SIG-M5 (cell line): ENCODE results near the gene PLP2.
"Not testable (repeated sequence)": the region's sequence is repeated elsewhere in the genome, so short reads cannot be mapped to it uniquely, and the experiment has no call there.

ENCODE experiments used
- DNase-seq: peaks from one replicate; lab custom pipeline; 2025; lab: John Stamatoyannopoulos, UW

The PLP2 gene

GRCh38 chrX:49163555-49164419, 7.9 kb upstream of the PLP2 start:
- DNase-seq: no peak

GRCh38 chrX:49164589-49165360, 6.9 kb upstream of the PLP2 start:
- DNase-seq: no peak

- peak; percentile 63 for DNase-seq
These were observed 5.5 kb upstream of the PLP2 start for GRCh38 chrX:49165901-49166881.

- DNase-seq: peak; percentile 36
These were observed 4.6 kb upstream of the PLP2 start for GRCh38 chrX:49166914-49167739.

GRCh38 chrX:49167740-49168108, 4.0 kb upstream of the PLP2 start:
- no peak for DNase-seq

- DNase-seq: peak; percentile 2
These were observed 632 bp downstream of the PLP2 start for GRCh38 chrX:49172280-49172780.

GRCh38 chrX:49173544-49173943, 1.8 kb downstream of the PLP2 start:
- DNase-seq: not testable (repeated sequence)

GRCh38 chrX:49174723-49175122, 3.0 kb downstream of the PLP2 start:
- DNase-seq: no peak

GRCh38 chrX:49175435-49176274, 4.0 kb downstream of the PLP2 start:
- DNase-seq: no peak

GRCh38 chrX:49176421-49177326, 5.0 kb downstream of the PLP2 start:
- no peak for DNase-seq

GRCh38 chrX:49177338-49177833, 5.7 kb downstream of the PLP2 start:
- no peak for DNase-seq

GRCh38 chrX:49177873-49178480, 6.3 kb downstream of the PLP2 start:
- no peak for DNase-seq

- DNase-seq: no peak
These were observed 6.8 kb downstream of the PLP2 start for GRCh38 chrX:49178537-49178936.

GRCh38 chrX:49179358-49179757, 7.7 kb downstream of the PLP2 start:
- DNase-seq: no peak

- DNase-seq: no peak
These were observed 12.1 kb downstream of the PLP2 start for GRCh38 chrX:49183701-49184281.

GRCh38 chrX:49184294-49185281, 12.9 kb downstream of the PLP2 start:
- no peak for DNase-seq
